Hepatocyte (in vitro differentiated cells): Measurements from ENCODE around the gene BIN1. TPM values are rescaled to one million over a fixed set of nuclear protein-coding genes. Genes with fewer than 3 reads are reported as not detected.

Source experiments
- DNase-seq: peaks from one replicate; pipeline ENCODE4 v3.0.0-alpha.2; 2016; ENCODE audit warnings: low spot score
- H2AFZ ChIP-seq: fragments of 200-600 bp; sonication (generic); 2 replicates; pipeline ENCODE4 v1.6.0; 2016; ENCODE audit warnings: antibody characterized with exemption, mild to moderate bottlenecking
- H3K27ac ChIP-seq: fragments of 200-600 bp; sonication (generic); 2 replicates; pipeline ENCODE4 v1.5.1; 2016; ENCODE audit warnings: mild to moderate bottlenecking
- H3K27me3 ChIP-seq: fragments of 200-600 bp; sonication (generic); 2 replicates; pipeline ENCODE4 v1.6.1; 2016
- H3K36me3 ChIP-seq: fragments of 200-600 bp; sonication (generic); replicated peaks from 2 replicates; pipeline ENCODE4 v1.5.1; 2016; ENCODE audit warnings: low read depth; ENCODE audit not compliant: insufficient read depth
- H3K4me1 ChIP-seq: fragments of 200-600 bp; sonication (generic); 2 replicates; pipeline ENCODE4 v1.5.1; 2016; ENCODE audit warnings: mild to moderate bottlenecking, moderate library complexity; ENCODE audit not compliant: insufficient read depth
- H3K4me2 ChIP-seq: fragments of 200-600 bp; sonication (generic); 2 replicates; pipeline ENCODE4 v1.6.0; 2016
- H3K4me3 ChIP-seq: fragments of 200-600 bp; sonication (generic); 2 replicates; pipeline ENCODE4 v1.5.1; 2016; ENCODE audit warnings: mild to moderate bottlenecking
- H3K79me2 ChIP-seq: fragments of 200-600 bp; sonication (generic); 2 replicates; pipeline ENCODE4 v1.6.0; 2017; ENCODE audit warnings: mild to moderate bottlenecking
- H3K9me2 ChIP-seq: fragments of 200-600 bp; sonication (generic); replicated peaks from 2 replicates; pipeline ENCODE4 v1.6.0; 2017; ENCODE audit warnings: mild to moderate bottlenecking; ENCODE audit not compliant: insufficient read depth
- H3K9me3 ChIP-seq: fragments of 200-600 bp; sonication (generic); 2 replicates; pipeline ENCODE4 v1.5.1; 2016; ENCODE audit warnings: low read depth, mild to moderate bottlenecking
- H4K20me1 ChIP-seq: fragments of 200-600 bp; sonication (generic); 2 replicates; pipeline ENCODE4 v1.6.0; 2016; ENCODE audit warnings: mild to moderate bottlenecking; ENCODE audit not compliant: insufficient read depth, poor library complexity, severe bottlenecking
- EZH2 ChIP-seq: fragments of 200-600 bp; sonication (generic); IDR thresholded peaks from 2 replicates; pipeline ENCODE4 v1.6.1; 2016; ENCODE audit warnings: antibody characterized with exemption, mild to moderate bottlenecking, borderline replicate concordance
- EZH2phosphoT487 ChIP-seq: fragments of 200-600 bp; sonication (generic); IDR thresholded peaks from one replicate; pipeline ENCODE4 v1.6.1; 2018; ENCODE audit warnings: antibody characterized with exemption, mild to moderate bottlenecking, low read depth, moderate library complexity; ENCODE audit not compliant: unreplicated experiment, severe bottlenecking
- WGBS: methylation state at CpG from one replicate; pipeline ENCODE4 v1.1.6; 2016; ENCODE audit warnings: low lambda C conversion rate; ENCODE audit errors: missing lambda C conversion rate; 5-methylcytosine and 5-hydroxymethylcytosine counted together
- polyA plus RNA-seq: library from polyadenylated mRNA; unstranded; fragments of >200 nt; fragmentation: Nextera tagmentation; extraction: Ambion mirVana; gene quantifications from 2 replicates; pipeline ENCODE4 v1.2.1, GENCODE V29; 2016
- total RNA-seq: library from RNA; depleted of rRNA; stranded (reverse); fragments of >200 nt; gene quantifications from 2 replicates; pipeline ENCODE4 v1.2.3, GENCODE V29; 2014
- TF ChIP-seq, protein P1 (sequence below): fragments of 200-600 bp; sonication (generic); IDR thresholded peaks from 2 replicates; pipeline ENCODE4 v1.5.1; 2016; ENCODE audit warnings: antibody characterized with exemption, mild to moderate bottlenecking; ENCODE audit not compliant: poor library complexity

The BIN1 gene
- total and polyA plus RNA-seq, 2 experiments from 2014 or later: 109 to 113 TPM

DNA sequence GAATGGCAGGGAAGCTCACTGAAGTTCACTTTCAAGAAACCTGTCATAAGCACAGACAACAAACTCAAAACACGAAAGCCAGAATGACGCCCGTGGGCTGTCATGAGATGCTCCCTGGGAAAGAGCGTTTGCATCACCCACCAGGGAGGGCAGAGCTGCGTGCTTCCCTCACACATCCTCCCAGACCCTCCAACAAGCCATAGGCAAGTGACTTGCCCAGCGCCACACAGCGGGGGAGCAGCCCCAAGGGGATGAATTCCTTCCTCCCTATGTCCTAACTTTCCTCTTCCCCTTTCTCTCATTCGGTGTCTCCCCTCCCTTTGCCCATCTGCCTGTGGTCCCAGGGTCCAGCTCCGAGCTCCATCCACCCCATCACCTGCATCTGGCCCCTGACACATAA is 10.7 kb downstream of the BIN1 start:
- 88% methylated on average over 9 of the region's 9 CpGs for WGBS
- peaks cover 99% of the 10 kb centered on the region for H3K79me2 ChIP-seq
- no peaks in the 10 kb centered on the region for H3K9me2 ChIP-seq
- H3K4me1 ChIP-seq: peaks cover 84% of the 10 kb centered on the region
- no peak overlapping the region for H3K4me2 ChIP-seq
- H4K20me1 ChIP-seq: peaks cover 35% of the 10 kb centered on the region
- H3K9me3 ChIP-seq: no peaks in the 10 kb centered on the region
- peak overlapping the region; percentile 73 for H3K27ac ChIP-seq
- TF ChIP-seq EZH2phosphoT487: no peak
- TF ChIP-seq, protein P1, sequence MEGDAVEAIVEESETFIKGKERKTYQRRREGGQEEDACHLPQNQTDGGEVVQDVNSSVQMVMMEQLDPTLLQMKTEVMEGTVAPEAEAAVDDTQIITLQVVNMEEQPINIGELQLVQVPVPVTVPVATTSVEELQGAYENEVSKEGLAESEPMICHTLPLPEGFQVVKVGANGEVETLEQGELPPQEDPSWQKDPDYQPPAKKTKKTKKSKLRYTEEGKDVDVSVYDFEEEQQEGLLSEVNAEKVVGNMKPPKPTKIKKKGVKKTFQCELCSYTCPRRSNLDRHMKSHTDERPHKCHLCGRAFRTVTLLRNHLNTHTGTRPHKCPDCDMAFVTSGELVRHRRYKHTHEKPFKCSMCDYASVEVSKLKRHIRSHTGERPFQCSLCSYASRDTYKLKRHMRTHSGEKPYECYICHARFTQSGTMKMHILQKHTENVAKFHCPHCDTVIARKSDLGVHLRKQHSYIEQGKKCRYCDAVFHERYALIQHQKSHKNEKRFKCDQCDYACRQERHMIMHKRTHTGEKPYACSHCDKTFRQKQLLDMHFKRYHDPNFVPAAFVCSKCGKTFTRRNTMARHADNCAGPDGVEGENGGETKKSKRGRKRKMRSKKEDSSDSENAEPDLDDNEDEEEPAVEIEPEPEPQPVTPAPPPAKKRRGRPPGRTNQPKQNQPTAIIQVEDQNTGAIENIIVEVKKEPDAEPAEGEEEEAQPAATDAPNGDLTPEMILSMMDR: no peak
- no peak overlapping the region for H3K4me3 ChIP-seq
- H3K36me3 ChIP-seq: no peaks in the 10 kb centered on the region
- no peaks in the 10 kb centered on the region for H3K27me3 ChIP-seq
- DNase-seq: no peak
- no peak overlapping the region for H2AFZ ChIP-seq

DNA sequence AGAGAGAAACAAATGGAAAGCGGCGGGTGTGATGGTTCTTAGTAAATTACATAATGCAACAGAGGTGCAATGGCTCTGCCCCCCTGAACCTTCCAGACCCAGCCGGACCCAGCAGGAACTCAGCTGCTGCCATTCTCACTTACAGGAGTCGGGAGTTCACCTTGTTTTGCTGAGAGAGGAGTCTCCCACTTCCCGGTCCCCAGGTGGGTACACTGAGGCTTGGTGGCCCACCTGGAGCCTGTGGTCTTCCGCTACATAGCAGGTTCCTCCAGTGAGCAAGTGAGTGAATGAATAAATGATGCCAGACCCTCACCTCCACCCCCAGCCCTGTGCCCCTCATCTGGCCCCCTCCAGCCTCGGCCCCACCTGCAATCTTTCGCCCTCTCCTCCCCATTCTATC is 11.2 kb downstream of the BIN1 start:
- TF ChIP-seq EZH2phosphoT487: no peak
- H3K9me3 ChIP-seq: no peaks in the 10 kb centered on the region
- no peak overlapping the region for H3K4me2 ChIP-seq
- H3K9me2 ChIP-seq: no peaks in the 10 kb centered on the region
- H2AFZ ChIP-seq: no peak overlapping the region
- WGBS: 93% methylated on average over 8 of the region's 8 CpGs
- no peak overlapping the region for H3K4me3 ChIP-seq
- no peak for DNase-seq
- peak overlapping the region; percentile 73 for H3K27ac ChIP-seq
- peaks cover 79% of the 10 kb centered on the region for H3K4me1 ChIP-seq
- H3K79me2 ChIP-seq: peaks cover 99% of the 10 kb centered on the region
- H3K36me3 ChIP-seq: no peaks in the 10 kb centered on the region
- no peaks in the 10 kb centered on the region for H3K27me3 ChIP-seq
- H4K20me1 ChIP-seq: peaks cover 36% of the 10 kb centered on the region

- H3K4me1 ChIP-seq: peaks cover 75% of the 10 kb centered on the region
- H3K4me2 ChIP-seq: peak overlapping the region; percentile 48
- H3K36me3 ChIP-seq: no peaks in the 10 kb centered on the region
- WGBS: 88% methylated on average over 2 of the region's 2 CpGs
- no peak overlapping the region for H3K4me3 ChIP-seq
- no peaks in the 10 kb centered on the region for H3K9me2 ChIP-seq
- TF ChIP-seq, protein P1: no peak
- no peak for TF ChIP-seq EZH2phosphoT487
- no peak for TF ChIP-seq EZH2
- no peak for DNase-seq
- H3K79me2 ChIP-seq: peaks cover 99% of the 10 kb centered on the region
- H3K9me3 ChIP-seq: no peaks in the 10 kb centered on the region
- peaks cover 39% of the 10 kb centered on the region for H4K20me1 ChIP-seq
- H3K27me3 ChIP-seq: no peaks in the 10 kb centered on the region
- no peak overlapping the region for H2AFZ ChIP-seq
- H3K27ac ChIP-seq: peak overlapping the region; percentile 73
Observed at GRCh38 chr2:127095367-127095641, 11.7 kb downstream of the BIN1 start.

- H3K9me3 ChIP-seq: no peaks in the 10 kb centered on the region
- WGBS: 42% methylated on average over 17 of the region's 17 CpGs
- peak overlapping the region; percentile 73 for H3K27ac ChIP-seq
- H3K27me3 ChIP-seq: no peaks in the 10 kb centered on the region
- H3K4me3 ChIP-seq: no peak overlapping the region
- H2AFZ ChIP-seq: no peak overlapping the region
- no peaks in the 10 kb centered on the region for H3K9me2 ChIP-seq
- peaks cover 99% of the 10 kb centered on the region for H3K79me2 ChIP-seq
- no peaks in the 10 kb centered on the region for H3K36me3 ChIP-seq
- peak overlapping the region; percentile 48 for H3K4me2 ChIP-seq
- peaks cover 72% of the 10 kb centered on the region for H3K4me1 ChIP-seq
- TF ChIP-seq, protein P1: no peak
- TF ChIP-seq EZH2 (no peak), EZH2phosphoT487 (no peak)
- peak; percentile 68 for DNase-seq
- H4K20me1 ChIP-seq: peaks cover 39% of the 10 kb centered on the region
Observed at GRCh38 chr2:127094509-127095366, 12.2 kb downstream of the BIN1 start.
